LNCaP clone FGC (cell line): ENCODE results near the gene NUCB1.
A peak's percentile ranks its signal among the peaks of the same experiment; 100 is the strongest.
"Not testable (repeated sequence)": the region's sequence is repeated elsewhere in the genome, so short reads cannot be mapped to it uniquely, and the experiment has no call there.

ENCODE experiments used
- DNase-seq: peaks from one replicate; pipeline ENCODE4 v3.0.0-alpha.2; 2011; ENCODE audit warnings: low read depth
- H3K4me3 ChIP-seq: 2 replicates; pipeline ENCODE4 v1.5.1; 2011; ENCODE audit warnings: mild to moderate bottlenecking, low read depth, low read length, control low read depth
- TF ChIP-seq, protein P1 (sequence below): IDR thresholded peaks from 2 replicates; pipeline ENCODE4 v1.5.1; 2012; ENCODE audit warnings: mild to moderate bottlenecking; ENCODE audit not compliant: control insufficient read depth, insufficient read depth; ENCODE audit errors: extremely low read depth

Gene NUCB1

DNA sequence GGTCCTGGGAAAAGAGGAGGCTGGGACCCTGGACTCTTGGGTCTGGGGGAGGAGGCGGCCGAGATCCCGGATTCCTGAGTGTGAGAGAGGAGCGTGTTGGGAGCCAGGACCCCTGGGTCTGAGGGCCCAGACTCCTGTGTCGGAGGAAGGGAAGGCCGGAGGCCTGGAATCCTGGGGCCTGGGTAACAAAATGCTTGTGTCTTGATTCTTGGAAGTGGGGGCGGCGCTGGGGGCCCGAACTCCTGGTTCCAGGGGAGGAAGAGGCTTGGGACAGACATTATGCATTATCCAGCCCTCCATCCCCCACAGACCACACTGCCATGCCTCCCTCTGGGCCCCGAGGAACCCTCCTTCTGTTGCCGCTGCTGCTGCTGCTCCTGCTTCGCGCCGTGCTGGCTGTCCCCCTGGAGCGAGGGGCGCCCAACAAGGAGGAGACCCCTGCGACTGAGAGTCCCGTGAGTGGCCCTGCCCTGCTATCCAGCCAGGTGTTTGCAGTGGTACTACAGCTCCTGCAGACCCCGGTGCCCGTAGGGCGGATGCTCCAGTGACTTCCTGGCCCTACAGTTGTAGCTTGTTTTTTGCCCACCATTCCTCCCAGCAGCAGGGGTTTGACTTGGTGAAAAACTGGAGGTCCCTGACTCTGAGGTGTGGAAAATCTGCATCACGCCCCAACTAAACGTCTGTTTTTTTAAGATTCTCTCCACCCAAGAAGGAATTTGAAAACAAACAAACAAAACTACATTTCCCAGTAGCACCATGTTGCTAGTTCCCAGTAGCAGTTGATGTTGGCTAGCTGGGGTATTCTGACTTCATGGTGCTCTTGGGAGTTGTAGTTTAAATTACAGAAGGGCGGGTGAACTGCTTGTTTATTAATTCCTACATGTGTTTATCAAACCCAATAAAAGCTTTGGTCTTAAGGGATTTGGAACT lies 630 bp downstream of the NUCB1 start:
- TF ChIP-seq, protein P1, sequence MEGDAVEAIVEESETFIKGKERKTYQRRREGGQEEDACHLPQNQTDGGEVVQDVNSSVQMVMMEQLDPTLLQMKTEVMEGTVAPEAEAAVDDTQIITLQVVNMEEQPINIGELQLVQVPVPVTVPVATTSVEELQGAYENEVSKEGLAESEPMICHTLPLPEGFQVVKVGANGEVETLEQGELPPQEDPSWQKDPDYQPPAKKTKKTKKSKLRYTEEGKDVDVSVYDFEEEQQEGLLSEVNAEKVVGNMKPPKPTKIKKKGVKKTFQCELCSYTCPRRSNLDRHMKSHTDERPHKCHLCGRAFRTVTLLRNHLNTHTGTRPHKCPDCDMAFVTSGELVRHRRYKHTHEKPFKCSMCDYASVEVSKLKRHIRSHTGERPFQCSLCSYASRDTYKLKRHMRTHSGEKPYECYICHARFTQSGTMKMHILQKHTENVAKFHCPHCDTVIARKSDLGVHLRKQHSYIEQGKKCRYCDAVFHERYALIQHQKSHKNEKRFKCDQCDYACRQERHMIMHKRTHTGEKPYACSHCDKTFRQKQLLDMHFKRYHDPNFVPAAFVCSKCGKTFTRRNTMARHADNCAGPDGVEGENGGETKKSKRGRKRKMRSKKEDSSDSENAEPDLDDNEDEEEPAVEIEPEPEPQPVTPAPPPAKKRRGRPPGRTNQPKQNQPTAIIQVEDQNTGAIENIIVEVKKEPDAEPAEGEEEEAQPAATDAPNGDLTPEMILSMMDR, result no peak
- H3K4me3 ChIP-seq, result peak overlapping the region; percentile 81
- DNase-seq, result no peak

DNA sequence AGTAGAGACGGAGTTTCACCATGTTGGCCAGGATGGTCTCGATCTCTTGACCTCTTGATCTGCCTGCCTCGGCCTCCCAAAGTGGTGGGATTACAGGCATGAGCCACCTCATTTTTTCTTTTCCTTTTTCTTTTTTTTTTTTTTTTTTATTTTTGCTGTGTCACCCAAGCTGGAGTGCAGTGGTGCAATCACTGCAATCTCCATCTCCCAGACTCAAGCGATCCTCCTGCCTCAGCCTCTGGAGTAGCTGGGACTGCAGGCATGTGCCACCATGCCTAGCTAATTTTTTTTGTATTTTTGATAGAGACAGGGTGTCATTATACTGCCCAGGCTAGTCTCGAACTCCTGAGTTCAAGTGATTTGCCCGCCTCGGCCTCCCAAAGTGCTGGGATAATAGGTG lies 2.2 kb downstream of the NUCB1 start:
- not testable (repeated sequence) for H3K4me3 ChIP-seq, DNase-seq

DNA sequence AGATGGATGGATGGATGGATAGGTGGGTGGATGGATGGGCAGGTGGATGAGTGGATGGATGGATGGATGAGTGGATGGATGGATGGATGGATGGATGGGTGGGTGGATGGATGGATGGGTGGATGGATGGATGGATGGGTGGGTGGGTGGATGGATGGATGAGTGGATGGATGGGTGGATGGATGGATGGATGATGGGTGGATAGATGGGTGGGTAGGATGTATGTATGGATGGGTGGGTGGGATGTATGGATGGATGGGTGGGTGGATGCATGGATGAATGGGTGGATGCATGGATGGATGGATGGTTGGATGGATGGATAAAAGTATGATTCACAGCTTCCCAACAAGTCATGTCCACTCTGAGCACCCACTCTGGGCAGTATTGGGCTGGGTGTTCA lies 3.7 kb downstream of the NUCB1 start:
- not testable (repeated sequence) for H3K4me3 ChIP-seq, DNase-seq

DNA sequence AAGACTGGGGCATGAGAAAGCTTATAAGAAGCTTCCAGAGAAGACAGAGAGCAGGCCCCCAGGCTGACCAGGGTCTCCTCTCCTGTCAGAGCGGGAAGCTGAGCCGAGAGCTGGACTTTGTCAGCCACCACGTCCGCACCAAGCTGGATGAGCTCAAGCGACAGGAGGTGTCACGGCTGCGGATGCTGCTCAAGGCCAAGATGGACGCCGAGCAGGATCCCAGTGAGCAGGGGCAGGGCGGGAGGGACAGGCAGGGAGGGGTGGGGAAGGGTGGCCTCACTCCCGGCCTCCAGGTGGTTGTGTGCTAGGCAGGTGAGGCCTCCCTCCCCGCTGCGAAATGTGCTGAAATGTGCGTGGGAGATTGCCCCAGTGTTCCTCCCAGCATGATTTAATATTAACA lies 5.6 kb downstream of the NUCB1 start:
- TF ChIP-seq, protein P1, result no peak
- no peak for DNase-seq
- no peak overlapping the region for H3K4me3 ChIP-seq

DNA sequence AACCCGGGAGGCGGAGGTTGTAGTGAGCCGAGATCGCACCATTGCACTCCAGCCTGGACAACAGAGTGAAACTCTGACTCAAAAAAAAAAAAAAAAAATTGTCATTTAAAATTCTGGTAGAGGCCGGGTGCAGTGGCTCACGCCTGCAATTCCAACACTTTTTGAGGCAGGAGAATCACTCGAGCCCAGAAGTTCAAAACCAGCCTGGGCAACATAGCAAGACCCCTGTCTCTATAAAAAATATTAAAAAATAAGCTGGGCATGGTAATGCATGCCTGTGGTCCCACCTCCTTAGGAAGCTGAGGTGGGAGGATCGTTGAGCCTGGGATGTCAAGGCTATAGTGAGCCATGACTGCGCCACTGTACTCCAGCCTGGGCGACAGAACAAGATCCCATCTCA lies 6.2 kb downstream of the NUCB1 start:
- TF ChIP-seq, protein P1, result no peak
- no peak overlapping the region for H3K4me3 ChIP-seq
- DNase-seq, result no peak

DNA sequence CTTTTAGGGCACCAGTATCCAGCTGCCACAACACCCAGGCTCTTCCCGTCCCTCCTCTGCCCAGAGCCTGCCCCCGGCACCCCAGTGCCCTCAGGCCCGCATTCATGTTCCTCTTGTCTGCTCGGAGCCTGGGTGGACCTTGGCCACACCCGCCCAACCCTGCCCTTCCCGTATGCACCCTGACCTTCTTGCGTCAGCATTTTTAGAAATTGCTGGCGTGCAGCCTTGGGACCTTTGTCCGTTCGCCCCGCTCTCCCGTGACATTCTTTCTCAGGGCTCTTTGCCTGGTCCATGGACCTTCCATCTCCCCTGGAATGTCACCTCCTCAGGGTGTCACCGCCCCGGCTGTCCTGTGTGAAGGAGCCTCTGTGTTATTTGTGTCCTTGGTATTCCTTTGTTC lies 7.6 kb downstream of the NUCB1 start:
- TF ChIP-seq, protein P1, result no peak
- H3K4me3 ChIP-seq, result no peak overlapping the region
- no peak for DNase-seq

DNA sequence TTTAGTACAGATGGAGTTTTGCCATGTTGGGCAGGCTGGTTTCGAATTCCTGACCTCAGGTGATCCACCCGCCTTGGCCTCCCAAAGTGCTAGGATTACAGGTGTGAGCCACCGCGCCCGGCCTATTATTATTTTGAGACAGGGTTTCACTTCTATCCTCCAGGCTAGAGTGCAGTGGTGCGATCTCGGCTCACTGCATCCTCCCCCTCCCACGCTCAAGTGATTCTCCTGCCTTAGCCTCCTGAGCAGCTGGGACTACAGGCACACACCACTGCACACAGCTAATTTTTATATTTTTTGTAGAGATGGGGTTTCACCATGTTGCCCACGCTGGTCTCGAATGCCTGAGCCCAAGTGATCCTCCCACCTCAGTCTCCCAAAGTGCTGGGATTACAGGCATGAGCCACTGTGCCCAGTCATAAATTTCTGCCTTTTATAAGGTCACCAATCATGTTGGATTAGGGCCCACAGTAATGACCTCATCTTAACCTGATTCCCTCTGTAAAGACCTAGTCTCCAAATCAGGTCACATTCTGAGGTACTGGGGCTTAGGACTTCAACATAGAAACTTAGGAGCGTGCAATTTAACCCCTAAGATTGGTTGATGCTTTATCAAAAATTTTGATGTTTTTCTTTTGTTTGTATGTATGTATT lies 9.4 kb downstream of the NUCB1 start:
- not testable (repeated sequence) for H3K4me3 ChIP-seq, DNase-seq

DNA sequence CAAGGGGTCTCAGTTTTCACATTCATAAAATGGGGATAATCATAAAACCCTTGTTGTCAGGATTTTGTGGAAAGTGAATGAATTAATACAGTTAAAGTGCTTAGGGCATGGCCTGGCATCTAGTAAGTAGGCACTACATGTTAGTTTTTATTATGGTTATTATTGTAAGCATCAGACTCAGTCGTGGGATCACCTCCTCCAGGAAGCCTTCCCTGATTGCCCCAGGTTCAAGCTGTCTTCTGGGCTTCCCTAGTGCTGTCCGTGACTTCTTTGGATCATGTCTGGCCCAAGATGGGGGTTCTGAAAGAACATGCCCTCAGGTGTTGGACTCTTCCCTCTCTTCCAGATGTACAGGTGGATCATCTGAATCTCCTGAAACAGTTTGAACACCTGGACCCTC lies 10.7 kb downstream of the NUCB1 start:
- no peak overlapping the region for H3K4me3 ChIP-seq
- DNase-seq, result no peak
- TF ChIP-seq, protein P1, result no peak
